GM12878 (cell line): ENCODE measurements around the gene CLINT1.

Experiments
- GABPA ChIP-seq: IDR thresholded peaks from 2 replicates; pipeline ENCODE4 v1.6.1; 2014; ENCODE audit warnings: antibody characterized with exemption, low read depth, mild to moderate bottlenecking, inconsistent platforms
- POLR2AphosphoS5 ChIP-seq: IDR thresholded peaks from 2 replicates; pipeline ENCODE4 v1.6.1; 2011; ENCODE audit warnings: mild to moderate bottlenecking, low read length, inconsistent platforms
- YBX1 ChIP-seq: fragments of 450-650 bp; IDR thresholded peaks from 2 replicates; pipeline ENCODE4 v1.6.1; 2016; ENCODE audit warnings: antibody characterized with exemption

DNA sequence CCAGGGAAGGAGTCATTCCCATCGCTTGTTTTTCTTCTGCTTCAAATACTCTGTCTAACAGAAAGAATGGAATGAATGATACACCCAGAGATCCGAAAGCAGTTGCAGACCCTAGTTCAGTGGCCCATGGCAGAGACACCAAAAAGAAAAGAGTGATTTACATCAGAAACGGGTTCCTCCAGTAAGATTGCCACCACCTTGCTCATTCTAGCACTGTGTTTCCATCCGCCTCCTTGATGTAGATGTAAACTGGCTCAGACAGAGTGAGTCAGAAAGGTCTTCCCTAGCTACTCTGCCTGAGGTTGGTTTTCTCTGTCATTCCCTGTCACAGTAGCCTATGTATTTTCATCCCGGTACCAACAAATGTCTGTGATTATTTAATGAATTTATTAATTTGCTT, 15.9 kb upstream of the CLINT1 start:
- no peak for TF ChIP-seq GABPA
- no peak for TF ChIP-seq POLR2AphosphoS5
- TF ChIP-seq YBX1 = no peak
